HepG2 (cell line): Measurements from ENCODE around the gene ENG. TPM values are rescaled to one million over a fixed set of nuclear protein-coding genes. Genes with fewer than 3 reads are reported as not detected.

Source experiments
- HDAC6 ChIP-seq: fragments of 200-600 bp; sonication (generic); IDR thresholded peaks from 2 replicates; pipeline ENCODE4 v1.7.0; 2017; ENCODE audit warnings: mild to moderate bottlenecking, antibody characterized with exemption, low read length, low read depth
- MYC ChIP-seq: sonication (generic); formaldehyde crosslinking; IDR thresholded peaks from 2 replicates; pipeline ENCODE4 v1.9.0; 2021; ENCODE audit warnings: missing genetic modification reagents, borderline replicate concordance
- NR2C2 ChIP-seq: sonication (generic); formaldehyde crosslinking; IDR thresholded peaks from 2 replicates; pipeline ENCODE4 v1.4.0; 2020; ENCODE audit warnings: missing genetic modification reagents, mild to moderate bottlenecking, moderate library complexity, borderline replicate concordance
- NR2F6 ChIP-seq, 2 experiments: IDR thresholded peaks; 2 replicates each; pipeline ENCODE4 v1.6.1; 2016; ENCODE audit warnings: antibody characterized with exemption in 1 of 2, mild to moderate bottlenecking in 1 of 2
- PHF21A ChIP-seq: sonication (generic); formaldehyde crosslinking; IDR thresholded peaks from 2 replicates; pipeline ENCODE4 v1.5.0; 2020; ENCODE audit warnings: mild to moderate bottlenecking, missing genetic modification reagents
- SUZ12 ChIP-seq: fragments of 150-350 bp; IDR thresholded peaks from 2 replicates; pipeline ENCODE4 v1.6.1; 2014; ENCODE audit warnings: low read depth, low read length
- ZFX ChIP-seq: sonication (generic); formaldehyde crosslinking; IDR thresholded peaks from 2 replicates; pipeline ENCODE4 v1.4.0; 2020; ENCODE audit warnings: mild to moderate bottlenecking, low read depth, missing genetic modification reagents, moderate library complexity
- ZNF143 ChIP-seq: sonication (generic); formaldehyde crosslinking; IDR thresholded peaks from 2 replicates; pipeline ENCODE4 v1.4.0; 2020; ENCODE audit warnings: missing genetic modification reagents
- ZNF512B ChIP-seq: sonication (generic); formaldehyde crosslinking; IDR thresholded peaks from 2 replicates; pipeline ENCODE4 v1.5.1; 2020; ENCODE audit warnings: missing genetic modification reagents, mild to moderate bottlenecking, borderline replicate concordance
- ZNF687 ChIP-seq: sonication (generic); formaldehyde crosslinking; IDR thresholded peaks from 2 replicates; pipeline ENCODE4 v1.5.1; 2020; ENCODE audit warnings: mild to moderate bottlenecking, missing genetic modification reagents, moderate library complexity
- ZSCAN21 ChIP-seq: sonication (generic); formaldehyde crosslinking; IDR thresholded peaks from 2 replicates; pipeline ENCODE4 v1.8.0; 2022; ENCODE audit warnings: mild to moderate bottlenecking, missing genetic modification reagents, moderate library complexity, borderline replicate concordance
- polyA plus RNA-seq, 8 experiments: library from polyadenylated mRNA; depleted of rRNA in 3 of 8; stranded (reverse) in 7 of 8; unstranded in 1 of 8; fragments of >200 nt; fragmentation: Illumina TruSeq in 4 of 8; extraction: Trizol in 4 of 8; gene quantifications; 2 replicates each; pipeline versions ENCODE4 v1.2.1 to v1.2.3, GENCODE V29; 2011 to 2016; ENCODE audit warnings: low read depth in 4 of 8, missing spikeins in 1 of 8, mixed read lengths in 1 of 8; ENCODE audit not compliant: insufficient read depth in 1 of 8
- total RNA-seq, 5 experiments: library from RNA; depleted of rRNA; stranded (reverse); fragments of >200 nt; fragmentation: Illumina TruSeq; extraction: Trizol; gene quantifications; 2 replicates each; pipeline ENCODE4 v1.2.3, GENCODE V29; 2016; ENCODE audit warnings: low read depth in 1 of 5

ENG gene
- total and polyA plus RNA-seq, 2 of the 13 experiments (the other 11 are each of a cell fraction or from before 2014, with no cell fraction given) = 0.02 to 1.1 TPM

- TF ChIP-seq PHF21A (CRISPR knock-in tag) (peak; percentile 71), SUZ12 (no peak), NR2F6 (IDR thresholded peaks at IDR 0.05) (0 out of 2 replicates have a peak, but pooled peaks have one; percentile 33), NR2F6 (CRISPR knock-in tag; IDR thresholded peaks at IDR 0.05) (peak; percentile 17; the same call in 1 of the 2 replicates), ZFX (peak; percentile 50; the same call in 1 of the 2 replicates), ZNF512B (CRISPR knock-in tag) (no peak), ZNF687 (CRISPR knock-in tag) (peak; percentile 91), ZNF143 (CRISPR knock-in tag) (peak; percentile 70), MYC (CRISPR knock-in tag) (peak; percentile 42; the same call in 1 of the 2 replicates), NR2C2 (CRISPR knock-in tag) (peak; percentile 71), ZSCAN21 (no peak), HDAC6 (no peak)
These were observed 40.7 kb downstream of the ENG start (continued) for GRCh38 chr9:127813686-127814226.
